NCI-H524 (cell line): ENCODE data around the gene FBLIM1.

Source experiments
- DNase-seq, 2 experiments: peaks; one replicate each; lab custom pipeline; 2025; lab: John Stamatoyannopoulos, UW

FBLIM1 gene

GRCh38 chr1:15730936-15731335 is 27.7 kb upstream of the FBLIM1 start:
- no peak for DNase-seq

DNA sequence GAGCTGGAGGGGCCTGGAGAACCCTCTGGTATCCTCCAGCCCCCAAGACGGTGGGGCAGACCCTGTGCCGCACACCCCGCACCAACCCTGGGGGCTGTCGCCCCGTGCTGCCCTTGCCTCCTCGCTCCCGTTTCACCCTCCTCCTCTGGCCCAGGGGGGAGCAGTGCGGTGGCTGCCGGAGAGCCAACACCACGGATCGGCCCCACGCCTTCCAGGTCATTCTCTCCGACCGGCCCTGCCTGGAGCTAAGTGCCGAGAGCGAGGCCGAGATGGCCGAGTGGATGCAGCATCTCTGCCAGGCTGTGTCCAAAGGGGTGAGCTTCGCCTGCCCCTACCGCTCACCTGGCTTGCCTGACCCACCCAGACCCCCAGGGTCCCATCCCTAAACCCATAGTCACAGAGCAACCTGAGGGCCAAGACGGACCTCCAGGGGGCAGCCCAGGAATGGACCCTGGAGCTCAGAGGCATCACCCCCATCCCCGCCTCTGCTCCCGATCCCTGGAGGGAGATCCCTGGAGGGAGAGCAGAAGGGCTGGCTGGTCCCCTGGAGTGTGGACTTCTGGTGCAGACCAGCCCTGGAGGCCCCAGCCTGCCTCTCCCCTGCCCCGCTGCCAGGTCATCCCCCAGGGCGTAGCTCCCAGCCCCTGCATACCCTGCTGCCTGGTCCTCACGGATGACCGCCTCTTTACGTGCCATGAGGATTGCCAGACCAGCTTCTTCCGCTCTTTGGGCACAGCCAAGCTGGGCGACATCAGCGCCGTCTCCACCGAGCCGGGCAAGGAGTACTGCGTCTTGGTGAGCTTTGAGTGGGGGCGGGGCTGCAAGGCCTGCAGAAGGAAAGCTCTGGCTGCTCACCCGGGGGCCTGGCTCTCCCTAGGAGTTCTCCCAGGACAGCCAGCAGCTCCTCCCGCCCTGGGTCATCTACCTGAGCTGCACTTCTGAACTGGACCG is 26.6 kb upstream of the FBLIM1 start:
- DNase-seq, result no peak

DNA sequence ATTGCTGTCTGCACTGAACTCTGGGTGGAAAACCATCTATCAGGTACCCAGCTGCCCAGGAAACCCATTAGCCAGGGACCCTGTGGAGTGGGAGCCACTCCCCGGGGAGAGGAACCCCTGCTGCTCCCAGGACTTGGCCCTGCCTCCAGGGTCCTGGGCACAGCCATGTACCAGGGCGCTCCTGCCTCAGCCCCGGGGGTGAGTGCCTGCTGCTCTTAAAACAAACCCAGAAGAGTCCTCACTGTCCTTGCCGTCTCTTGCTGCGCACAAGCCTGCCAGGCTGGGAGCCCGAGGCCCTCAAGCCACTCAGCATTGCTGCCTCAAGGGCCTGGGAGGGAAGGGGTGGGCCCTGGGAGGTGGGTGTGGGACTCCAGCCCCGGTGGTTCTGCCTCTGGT is 25.9 kb upstream of the FBLIM1 start:
- no peak for DNase-seq

- no peak for DNase-seq
These were observed 25.3 kb upstream of the FBLIM1 start for GRCh38 chr1:15733218-15733725.

- DNase-seq, result no peak
These were observed 24.8 kb upstream of the FBLIM1 start for GRCh38 chr1:15733726-15734226.

GRCh38 chr1:15734296-15734695 is 24.3 kb upstream of the FBLIM1 start:
- no peak for DNase-seq

GRCh38 chr1:15734901-15735300 is 23.7 kb upstream of the FBLIM1 start:
- no peak for DNase-seq

DNA sequence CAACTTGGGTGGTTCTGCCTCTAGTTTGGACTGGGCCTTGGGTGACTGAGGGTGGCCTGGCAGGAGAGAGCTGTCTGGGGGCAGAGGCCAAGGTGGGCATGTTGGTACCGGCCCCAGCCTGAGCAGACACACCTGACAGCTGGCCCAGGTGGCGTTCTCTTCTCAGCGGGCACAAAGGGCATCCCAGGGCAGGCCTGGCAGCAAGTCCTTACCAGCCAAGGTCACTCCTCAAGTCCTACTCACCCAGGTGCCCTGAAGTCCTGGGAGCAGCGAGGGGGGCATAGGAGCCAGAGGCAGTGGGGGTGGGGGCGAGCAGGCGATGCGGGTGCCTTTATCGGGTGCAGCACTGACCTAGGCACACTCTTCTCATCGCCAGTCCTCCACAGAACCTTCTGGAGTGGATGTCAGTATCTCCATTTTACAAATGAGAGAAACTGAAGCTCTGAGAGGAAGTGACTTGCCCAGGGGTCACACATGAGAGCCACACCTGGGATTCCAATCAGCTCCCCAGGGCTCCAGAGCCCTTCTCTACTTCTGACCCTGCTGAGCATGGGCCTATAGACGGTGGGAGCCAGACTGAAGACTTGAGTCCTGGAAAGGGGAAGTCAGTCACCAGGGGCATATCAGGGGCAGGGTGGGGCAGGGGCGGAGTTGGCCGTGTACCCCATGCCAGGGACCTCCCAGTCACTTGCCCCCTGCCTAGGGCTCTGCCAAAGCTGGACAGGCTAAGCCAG is 23.1 kb upstream of the FBLIM1 start:
- DNase-seq, result no peak

- DNase-seq, result peak in 1 of 2 experiments; percentile 32
These were observed 22.3 kb upstream of the FBLIM1 start, which contains the start of gene SLC25A34 for GRCh38 chr1:15736038-15736891. SLC25A34 (plus strand) TSS chr1:15736258; CDS start chr1:15736486, 228 bp downstream.

- no peak for DNase-seq
These were observed 21.7 kb upstream of the FBLIM1 start for GRCh38 chr1:15736892-15737261.

- DNase-seq, result no peak
These were observed 21.0 kb upstream of the FBLIM1 start for GRCh38 chr1:15737324-15738319.

DNA sequence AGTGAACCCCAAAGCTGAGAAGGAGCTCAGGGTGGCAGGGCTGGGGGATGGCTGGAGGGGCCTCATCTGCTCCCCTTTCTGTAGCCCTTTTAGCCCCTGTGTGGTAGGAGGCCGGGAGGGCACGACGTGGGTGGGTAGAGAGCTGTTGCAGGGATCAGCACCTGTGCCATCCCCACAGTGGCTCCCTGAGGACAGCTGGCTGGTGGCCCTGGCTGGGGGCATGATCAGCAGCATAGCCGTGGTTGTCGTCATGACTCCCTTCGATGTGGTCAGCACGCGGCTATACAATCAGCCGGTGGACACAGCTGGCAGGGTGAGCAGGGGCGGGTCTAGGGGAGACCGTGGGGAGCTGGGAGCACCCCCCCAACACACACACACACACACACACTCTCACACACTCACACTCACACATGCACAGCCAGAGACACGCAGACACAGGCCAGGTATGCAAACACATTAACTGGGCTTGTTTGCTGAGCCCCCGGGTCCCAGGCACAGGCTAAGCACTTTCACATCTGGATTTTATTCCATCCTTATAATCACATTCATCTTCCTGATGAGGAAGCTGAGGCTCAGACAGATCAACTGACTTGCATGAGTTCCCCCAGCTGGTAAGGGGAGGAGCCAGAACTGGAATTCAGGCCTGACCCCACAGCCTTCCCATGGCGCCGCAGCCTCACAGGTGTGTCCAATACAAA is 20.0 kb upstream of the FBLIM1 start:
- no peak for DNase-seq

DNA sequence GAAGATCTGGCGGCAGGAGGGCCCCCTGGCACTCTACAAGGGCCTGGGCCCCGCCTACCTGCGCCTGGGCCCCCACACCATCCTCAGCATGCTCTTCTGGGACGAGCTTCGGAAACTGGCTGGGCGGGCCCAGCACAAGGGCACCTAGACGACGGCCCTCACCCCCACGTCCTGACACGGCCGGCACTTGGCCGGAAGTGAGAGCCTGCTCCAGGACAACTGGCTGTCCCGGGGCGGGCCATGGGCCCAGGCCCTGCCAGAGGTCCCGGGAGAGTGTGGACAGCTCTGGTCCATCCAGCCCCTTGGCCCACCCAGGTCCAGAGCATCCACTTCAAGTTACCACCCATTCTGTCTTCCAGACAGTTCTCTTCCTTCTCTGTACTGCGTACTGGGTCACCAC is 19.3 kb upstream of the FBLIM1 start:
- no peak for DNase-seq

DNA sequence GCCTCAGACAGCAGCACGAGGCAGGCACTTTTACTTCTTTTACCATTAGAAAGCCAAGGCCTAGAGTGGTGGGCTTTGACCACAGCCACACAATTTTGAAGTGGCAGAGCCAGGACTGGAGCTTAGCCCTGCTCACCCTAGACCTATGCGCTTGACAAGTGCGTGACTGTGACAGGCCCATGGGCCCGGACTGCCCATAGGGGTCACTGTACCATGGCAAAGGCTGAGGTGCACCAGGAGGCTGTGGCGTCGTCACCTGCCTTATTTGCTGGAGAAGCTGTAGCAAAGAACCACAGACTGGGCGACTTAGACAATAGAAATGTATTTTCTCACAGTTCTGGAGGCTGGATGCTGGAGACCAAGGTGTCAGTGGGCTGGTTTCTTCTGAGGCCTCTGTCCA is 18.9 kb upstream of the FBLIM1 start:
- peak in 1 of 2 experiments; percentile 17 for DNase-seq

GRCh38 chr1:15740924-15741850 is 17.4 kb upstream of the FBLIM1 start:
- peak; percentile 63 to 77 for DNase-seq

GRCh38 chr1:15742339-15742801 is 16.2 kb upstream of the FBLIM1 start, which contains the start of gene TMEM82:
TMEM82 (plus strand) TSS chr1:15742499; CDS start chr1:15742560, 61 bp downstream.
- no peak for DNase-seq

DNA sequence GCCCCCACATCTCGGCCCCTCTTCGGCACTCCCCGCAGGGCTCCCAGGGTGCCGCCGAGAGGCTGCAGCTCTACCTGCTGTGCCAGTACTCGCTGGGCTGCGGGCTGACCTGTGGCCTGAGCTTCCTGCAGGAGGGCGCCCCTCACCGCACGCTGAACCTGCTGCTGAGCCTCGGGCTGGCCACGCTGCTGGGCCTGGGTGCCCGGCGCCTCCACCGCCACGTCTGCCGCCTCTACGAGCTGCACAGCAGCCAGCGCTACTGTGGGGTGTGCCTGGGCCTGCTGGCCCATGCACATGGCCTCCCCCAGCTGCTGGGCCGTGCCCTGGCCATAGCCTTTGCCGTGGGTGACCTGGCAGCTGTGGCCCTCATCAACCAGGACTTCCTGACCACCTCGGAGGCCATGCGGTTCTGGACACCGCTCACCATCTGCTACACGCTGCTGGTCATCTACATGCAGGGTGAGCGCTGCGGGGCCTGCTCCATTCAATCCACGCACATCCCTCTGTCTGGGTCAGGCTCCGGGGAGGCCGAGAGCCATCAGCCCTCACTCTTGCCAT is 14.4 kb upstream of the FBLIM1 start:
- no peak for DNase-seq

DNA sequence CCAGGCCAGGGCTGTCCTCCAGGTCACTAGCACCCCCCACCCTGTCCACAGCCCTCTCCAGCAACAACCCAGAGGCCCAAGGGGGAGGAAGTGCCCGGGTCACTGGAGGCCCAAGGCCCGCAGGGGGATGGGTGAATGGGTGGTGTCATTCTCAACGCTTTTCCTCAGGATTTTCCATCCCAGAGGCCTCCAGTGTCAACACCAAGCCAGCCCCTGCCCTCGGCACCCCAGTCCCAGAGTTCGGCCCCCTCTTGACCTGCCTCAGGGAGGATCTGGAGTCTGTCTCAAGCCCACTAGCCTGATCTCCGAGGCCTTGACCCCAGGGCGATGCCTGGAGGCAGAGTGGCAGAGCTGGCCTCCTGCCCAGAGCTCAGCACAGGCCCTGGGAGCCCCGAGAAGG is 11.2 kb upstream of the FBLIM1 start:
- DNase-seq, result no peak
